HUES6 (cell line): Measurements from ENCODE around the gene ANGPTL4.
A peak's percentile ranks its signal among the peaks of the same experiment; 100 is the strongest.
"Not testable (repeated sequence)": the region's sequence is repeated elsewhere in the genome, so short reads cannot be mapped to it uniquely, and the experiment has no call there.

Source experiments
- H3K27ac ChIP-seq: 2 replicates; pipeline ENCODE4 v1.7.0; 2013; ENCODE audit warnings: low read depth, mild to moderate bottlenecking, low read length, inconsistent platforms
- H3K27me3 ChIP-seq: 2 replicates; pipeline ENCODE4 v1.6.1; 2013; ENCODE audit warnings: low read length; ENCODE audit not compliant: control insufficient read depth, insufficient read depth
- H3K36me3 ChIP-seq: 2 replicates; pipeline ENCODE4 v1.6.1; 2013; ENCODE audit warnings: low read length; ENCODE audit not compliant: control insufficient read depth, insufficient read depth
- H3K4me1 ChIP-seq: 2 replicates; pipeline ENCODE4 v1.6.1; 2013; ENCODE audit warnings: low read length; ENCODE audit not compliant: control insufficient read depth, insufficient read depth
- H3K4me3 ChIP-seq: 2 replicates; pipeline ENCODE4 v1.5.1; 2013; ENCODE audit warnings: low read depth, low read length
- H3K9ac ChIP-seq: one replicate; pipeline ENCODE4 v1.6.1; 2013; ENCODE audit warnings: mild to moderate bottlenecking, low read length
- H3K9me3 ChIP-seq: 2 replicates; pipeline ENCODE4 v1.6.1; 2013; ENCODE audit warnings: low read depth, low read length; ENCODE audit not compliant: control insufficient read depth, insufficient read depth

ANGPTL4 gene

GRCh38 chr19:8336072-8336569, 27.8 kb upstream of the ANGPTL4 start:
- H3K9ac ChIP-seq: no peak overlapping the region
- no peaks in the 10 kb centered on the region for H3K9me3 ChIP-seq
- H3K27ac ChIP-seq: no peak overlapping the region
- H3K36me3 ChIP-seq: no peaks in the 10 kb centered on the region
- peaks cover 54% of the 10 kb centered on the region for H3K27me3 ChIP-seq
- peaks cover 20% of the 10 kb centered on the region; the same call in 1 of the 2 replicates for H3K4me1 ChIP-seq
- no peak overlapping the region for H3K4me3 ChIP-seq

- H3K27ac ChIP-seq: no peak overlapping the region
- no peaks in the 10 kb centered on the region for H3K36me3 ChIP-seq
- no peak overlapping the region for H3K9ac ChIP-seq
- H3K4me3 ChIP-seq: no peak overlapping the region
- H3K27me3 ChIP-seq: peaks cover 49% of the 10 kb centered on the region
- H3K4me1 ChIP-seq: peaks cover 15% of the 10 kb centered on the region; the same call in 1 of the 2 replicates
- H3K9me3 ChIP-seq: no peaks in the 10 kb centered on the region
These were observed 27.3 kb upstream of the ANGPTL4 start for GRCh38 chr19:8336660-8337059.

GRCh38 chr19:8337728-8338127, 26.2 kb upstream of the ANGPTL4 start:
- no peak overlapping the region for H3K4me3 ChIP-seq
- no peak overlapping the region for H3K27ac ChIP-seq
- H3K27me3 ChIP-seq: peaks cover 48% of the 10 kb centered on the region
- H3K9me3 ChIP-seq: no peaks in the 10 kb centered on the region
- no peak overlapping the region for H3K9ac ChIP-seq
- no peaks in the 10 kb centered on the region for H3K36me3 ChIP-seq
- H3K4me1 ChIP-seq: peaks cover 18% of the 10 kb centered on the region; the same call in 1 of the 2 replicates

GRCh38 chr19:8338835-8339234, 25.1 kb upstream of the ANGPTL4 start:
- no peaks in the 10 kb centered on the region for H3K9me3 ChIP-seq
- H3K27me3 ChIP-seq: peaks cover 40% of the 10 kb centered on the region
- no peak overlapping the region for H3K27ac ChIP-seq
- no peaks in the 10 kb centered on the region for H3K36me3 ChIP-seq
- peaks cover 18% of the 10 kb centered on the region; the same call in 1 of the 2 replicates for H3K4me1 ChIP-seq
- no peak overlapping the region for H3K9ac ChIP-seq
- H3K4me3 ChIP-seq: no peak overlapping the region

DNA sequence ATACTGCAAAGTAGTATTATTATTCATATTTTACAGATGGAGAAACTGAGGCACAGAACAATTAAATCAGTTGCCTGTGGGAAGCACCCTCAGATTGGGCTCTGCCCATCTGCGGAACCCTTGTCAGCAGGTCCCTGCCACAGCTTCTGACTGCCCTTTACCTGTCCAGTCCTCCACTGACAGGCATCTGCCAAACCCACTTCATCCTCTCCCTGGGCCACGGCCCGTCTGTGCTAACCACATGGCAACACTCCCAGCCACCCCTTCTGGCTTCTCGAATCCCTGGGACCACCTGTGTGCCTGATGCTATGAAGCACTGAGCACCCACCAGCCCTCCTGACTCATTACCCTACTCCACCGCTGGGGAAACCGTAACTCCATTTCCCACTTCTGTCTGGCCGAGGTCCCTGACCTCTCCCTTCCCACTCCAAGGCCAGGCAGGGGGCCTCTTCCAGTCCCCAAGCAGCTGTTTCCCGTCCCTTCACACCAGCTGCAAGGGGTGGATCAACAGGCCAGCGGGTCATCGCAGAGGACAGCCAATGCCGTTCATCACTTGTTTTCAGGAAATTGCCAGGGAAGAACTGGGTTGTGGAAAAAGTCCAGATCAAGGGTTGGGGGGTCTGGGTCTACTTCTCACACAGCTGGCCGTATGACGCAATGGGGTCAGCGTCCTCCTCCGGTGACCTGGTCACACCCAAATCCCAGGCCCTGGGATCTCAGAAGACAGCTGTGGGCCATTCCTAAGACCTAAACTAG, 23.4 kb upstream of the ANGPTL4 start:
- H3K9me3 ChIP-seq: no peaks in the 10 kb centered on the region
- H3K4me1 ChIP-seq: peaks cover 14% of the 10 kb centered on the region; the same call in 1 of the 2 replicates
- H3K27ac ChIP-seq: no peak overlapping the region
- no peak overlapping the region for H3K9ac ChIP-seq
- H3K4me3 ChIP-seq: no peak overlapping the region
- H3K36me3 ChIP-seq: no peaks in the 10 kb centered on the region
- peaks cover 24% of the 10 kb centered on the region for H3K27me3 ChIP-seq

DNA sequence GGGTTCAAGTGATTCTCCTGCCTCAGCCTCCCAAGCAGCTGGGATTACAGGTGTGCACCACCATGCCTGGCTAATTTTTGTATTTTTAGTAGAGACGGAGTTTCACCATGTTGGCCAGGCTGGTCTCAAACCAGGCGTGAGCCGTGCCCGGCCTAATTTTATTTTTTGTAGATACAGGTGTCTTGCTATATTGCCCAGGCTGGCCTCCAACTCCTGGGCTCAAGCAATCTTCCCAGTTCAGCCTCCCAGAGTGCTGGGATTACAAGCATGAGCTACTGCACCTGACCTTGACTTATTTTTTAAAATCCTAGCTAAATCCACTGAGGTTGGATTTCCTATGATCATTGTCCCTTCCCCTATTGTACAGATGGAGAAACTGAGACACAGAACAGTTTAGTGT, 22.5 kb upstream of the ANGPTL4 start:
- peaks cover 17% of the 10 kb centered on the region for H3K27me3 ChIP-seq
- H3K27ac ChIP-seq, H3K4me3 ChIP-seq: not testable (repeated sequence)

DNA sequence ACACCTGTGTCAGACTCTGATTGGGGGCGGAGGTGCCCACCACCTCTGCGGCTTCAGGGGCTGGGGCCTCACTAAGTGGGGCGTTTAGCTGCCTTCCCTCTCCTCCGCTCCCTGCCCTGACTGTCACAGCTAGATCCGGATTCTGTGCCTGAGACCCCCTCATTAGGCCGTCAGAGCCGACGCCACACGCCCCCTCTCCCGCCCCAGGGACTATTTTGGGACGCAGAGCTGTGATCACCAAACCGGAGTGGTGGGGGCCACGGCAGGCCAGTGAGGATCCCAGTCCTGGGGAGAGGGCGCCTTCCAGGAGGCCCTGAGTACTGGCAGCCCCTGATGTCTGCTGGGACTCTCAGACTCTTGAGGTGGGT, 21.7 kb upstream of the ANGPTL4 start:
- H3K9me3 ChIP-seq: no peaks in the 10 kb centered on the region
- H3K27ac ChIP-seq: no peak overlapping the region
- no peaks in the 10 kb centered on the region for H3K36me3 ChIP-seq
- H3K4me1 ChIP-seq: peaks cover 14% of the 10 kb centered on the region; the same call in 1 of the 2 replicates
- H3K27me3 ChIP-seq: peaks cover 14% of the 10 kb centered on the region
- H3K4me3 ChIP-seq: peak overlapping the region; percentile 78
- H3K9ac ChIP-seq: peak overlapping the region; percentile 15

More for the DNA sequence above, 22.5 kb upstream of the ANGPTL4 start:
- not testable (repeated sequence) for H3K36me3 ChIP-seq, H3K9me3 ChIP-seq, H3K9ac ChIP-seq
- peaks cover 14% of the 10 kb centered on the region; the same call in 1 of the 2 replicates for H3K4me1 ChIP-seq

- H3K9ac ChIP-seq: peak within 1 kb of the TSS; percentile 49
- peaks cover 14% of the 10 kb centered on the region; the same call in 1 of the 2 replicates for H3K4me1 ChIP-seq
- no peaks in the 10 kb centered on the region for H3K36me3 ChIP-seq
- H3K27ac ChIP-seq: no peak within 1 kb of the TSS
- peaks cover 10% of the 10 kb centered on the region for H3K27me3 ChIP-seq
- no peaks in the 10 kb centered on the region for H3K9me3 ChIP-seq
- H3K4me3 ChIP-seq: peak within 1 kb of the TSS; percentile 78
These were observed 21.1 kb upstream of the ANGPTL4 start, which contains the start of gene KANK3 for GRCh38 chr19:8342684-8343482. TSS of gene KANK3 (minus strand) at chr19:8343262. CDS start at chr19:8337828, 5,434 bp downstream.

GRCh38 chr19:8343483-8343844, 20.5 kb upstream of the ANGPTL4 start:
- Histone ChIP-seq H3K9me3 (no peaks in the 10 kb centered on the region), H3K27me3 (peaks cover 10% of the 10 kb centered on the region), H3K4me3 (peak overlapping the region; percentile 78; the same call in 1 of the 2 replicates), H3K36me3 (no peaks in the 10 kb centered on the region), H3K27ac (no peak overlapping the region), H3K4me1 (peaks cover 14% of the 10 kb centered on the region; the same call in 1 of the 2 replicates), H3K9ac (no peak overlapping the region)

GRCh38 chr19:8349629-8350372, 14.2 kb upstream of the ANGPTL4 start:
- H3K27me3 ChIP-seq, H3K4me1 ChIP-seq, H3K36me3 ChIP-seq, H3K9me3 ChIP-seq, H3K9ac ChIP-seq, H3K27ac ChIP-seq, H3K4me3 ChIP-seq: not testable (repeated sequence)
